ENCODE measurements around the gene HES6.

The HES6 gene

DNA sequence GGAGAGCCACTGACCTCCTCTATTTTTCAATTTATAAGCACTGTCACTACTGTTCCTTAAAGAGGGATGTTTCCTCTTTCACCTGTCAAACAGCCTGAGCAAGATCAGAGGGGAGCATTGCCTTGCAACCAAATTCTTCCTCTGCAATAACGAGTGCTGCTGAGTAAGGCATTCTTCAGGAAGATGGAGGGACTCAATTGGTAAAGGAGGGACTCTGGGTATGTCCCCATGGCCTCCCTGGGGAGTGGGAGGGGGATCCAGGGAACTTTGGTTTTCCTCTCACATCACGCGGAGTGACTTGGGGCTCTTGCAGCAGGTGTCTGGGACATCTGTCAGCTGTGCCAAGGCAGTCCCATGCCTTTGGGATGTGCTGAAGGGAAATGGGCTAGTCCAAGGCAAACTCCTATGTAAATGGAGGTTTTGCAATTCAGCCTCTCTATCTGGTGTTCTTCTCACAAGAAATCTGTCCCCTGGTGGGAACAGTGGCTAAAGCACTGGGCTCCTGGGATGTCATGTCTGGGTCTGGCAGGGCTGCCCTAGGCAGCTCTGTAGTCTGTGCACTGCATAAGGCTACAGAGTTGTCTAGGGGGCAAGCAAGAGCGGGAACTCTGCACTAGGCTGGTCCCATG, 14.4 kb upstream of the HES6 start:
- DNase-seq = no peak
- Histone ChIP-seq H3K4me3 (ENCODE audit: low read depth, low read length) (no peak overlapping the region), H3K27ac (peak overlapping the region; percentile 87), H3K9me3 (ENCODE audit: severe bottlenecking) (no peaks in the 10 kb centered on the region), H3K27me3 (ENCODE audit: insufficient read depth, low read depth, severe bottlenecking) (no peaks in the 10 kb centered on the region), H3K36me3 (peaks cover 46% of the 10 kb centered on the region)
- TF ChIP-seq, protein P1, sequence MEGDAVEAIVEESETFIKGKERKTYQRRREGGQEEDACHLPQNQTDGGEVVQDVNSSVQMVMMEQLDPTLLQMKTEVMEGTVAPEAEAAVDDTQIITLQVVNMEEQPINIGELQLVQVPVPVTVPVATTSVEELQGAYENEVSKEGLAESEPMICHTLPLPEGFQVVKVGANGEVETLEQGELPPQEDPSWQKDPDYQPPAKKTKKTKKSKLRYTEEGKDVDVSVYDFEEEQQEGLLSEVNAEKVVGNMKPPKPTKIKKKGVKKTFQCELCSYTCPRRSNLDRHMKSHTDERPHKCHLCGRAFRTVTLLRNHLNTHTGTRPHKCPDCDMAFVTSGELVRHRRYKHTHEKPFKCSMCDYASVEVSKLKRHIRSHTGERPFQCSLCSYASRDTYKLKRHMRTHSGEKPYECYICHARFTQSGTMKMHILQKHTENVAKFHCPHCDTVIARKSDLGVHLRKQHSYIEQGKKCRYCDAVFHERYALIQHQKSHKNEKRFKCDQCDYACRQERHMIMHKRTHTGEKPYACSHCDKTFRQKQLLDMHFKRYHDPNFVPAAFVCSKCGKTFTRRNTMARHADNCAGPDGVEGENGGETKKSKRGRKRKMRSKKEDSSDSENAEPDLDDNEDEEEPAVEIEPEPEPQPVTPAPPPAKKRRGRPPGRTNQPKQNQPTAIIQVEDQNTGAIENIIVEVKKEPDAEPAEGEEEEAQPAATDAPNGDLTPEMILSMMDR (IDR thresholded peaks at IDR 0.05; ENCODE audit: low read depth, low read length) = no peak

DNA sequence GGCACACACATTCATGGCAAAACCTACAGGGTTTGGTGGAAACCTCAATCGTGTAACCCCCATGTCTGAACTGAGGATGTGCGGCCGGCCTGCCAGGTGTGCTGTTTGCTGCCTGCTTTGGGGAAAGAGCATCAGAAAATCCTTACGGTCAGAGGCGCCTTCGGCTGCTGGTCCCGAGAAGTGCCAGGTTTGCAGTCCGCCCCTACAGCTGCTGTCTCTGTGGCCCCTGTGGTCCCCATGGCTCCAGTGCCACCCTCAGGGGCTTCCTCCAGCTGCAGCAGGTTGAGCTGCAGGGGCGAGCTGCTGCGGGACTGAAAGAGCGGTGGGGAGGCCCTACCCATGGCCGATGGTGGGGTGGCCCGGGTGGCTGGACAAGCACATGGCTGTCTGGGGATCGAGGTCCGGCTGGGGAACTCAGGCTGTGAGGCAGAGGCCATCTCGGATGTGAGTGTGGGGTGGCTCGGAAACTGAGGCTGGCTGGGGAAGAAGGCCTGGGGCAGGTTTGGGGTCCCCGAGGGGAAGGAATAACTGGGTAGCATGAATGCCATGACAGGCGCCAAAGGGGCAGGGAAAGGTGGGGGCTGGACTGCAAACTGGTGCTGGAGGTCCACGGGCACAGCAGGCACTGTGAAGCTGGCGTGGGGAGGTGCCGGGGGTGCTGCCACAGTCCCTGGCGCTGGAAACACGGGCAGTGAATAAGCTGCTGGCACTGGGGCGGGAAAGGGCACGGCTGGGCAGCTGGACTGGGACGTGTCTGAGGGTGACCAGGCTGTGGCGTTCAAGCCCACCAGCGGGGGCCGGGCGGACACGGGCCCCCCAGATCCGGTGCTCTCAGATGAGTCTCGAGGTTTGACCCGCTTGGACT, 13.2 kb upstream of the HES6 start:
- H3K4me3 ChIP-seq (ENCODE audit: low read depth, low read length) = no peak overlapping the region
- DNase-seq = no peak
- H3K27me3 ChIP-seq (ENCODE audit: insufficient read depth, low read depth, severe bottlenecking) = no peaks in the 10 kb centered on the region
- H3K36me3 ChIP-seq = peaks cover 42% of the 10 kb centered on the region
- H3K9me3 ChIP-seq (ENCODE audit: severe bottlenecking) = no peaks in the 10 kb centered on the region
- H3K27ac ChIP-seq = no peak overlapping the region
- TF ChIP-seq, protein P1 (IDR thresholded peaks at IDR 0.05; ENCODE audit: low read depth, low read length) = no peak

DNA sequence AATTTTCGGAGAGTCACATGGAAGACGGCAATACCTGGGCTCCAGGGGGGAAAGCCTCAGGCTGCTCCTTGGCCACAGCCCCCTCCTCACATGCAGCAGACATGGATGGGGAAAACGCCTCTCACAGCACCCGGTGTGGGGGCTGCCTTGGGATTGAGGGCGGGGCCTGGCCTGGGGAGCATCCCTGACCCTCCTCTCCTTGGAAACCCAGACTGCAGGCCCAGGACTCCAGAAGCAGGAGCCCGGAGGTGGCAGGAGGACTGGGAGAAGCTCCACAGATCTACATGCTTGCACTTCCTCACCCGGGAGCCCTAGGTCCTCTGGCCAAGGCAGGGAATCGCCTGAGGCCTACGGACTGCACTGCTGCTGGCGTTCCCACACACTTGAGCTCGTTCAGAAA, 12.1 kb upstream of the HES6 start:
- Histone ChIP-seq H3K9me3 (ENCODE audit: severe bottlenecking) (no peaks in the 10 kb centered on the region), H3K36me3 (peaks cover 42% of the 10 kb centered on the region), H3K27ac (no peak overlapping the region), H3K27me3 (ENCODE audit: insufficient read depth, low read depth, severe bottlenecking) (no peaks in the 10 kb centered on the region), H3K4me3 (ENCODE audit: low read depth, low read length) (no peak overlapping the region)
- TF ChIP-seq, protein P1 (IDR thresholded peaks at IDR 0.05; ENCODE audit: low read depth, low read length) = no peak
- DNase-seq = no peak

DNA sequence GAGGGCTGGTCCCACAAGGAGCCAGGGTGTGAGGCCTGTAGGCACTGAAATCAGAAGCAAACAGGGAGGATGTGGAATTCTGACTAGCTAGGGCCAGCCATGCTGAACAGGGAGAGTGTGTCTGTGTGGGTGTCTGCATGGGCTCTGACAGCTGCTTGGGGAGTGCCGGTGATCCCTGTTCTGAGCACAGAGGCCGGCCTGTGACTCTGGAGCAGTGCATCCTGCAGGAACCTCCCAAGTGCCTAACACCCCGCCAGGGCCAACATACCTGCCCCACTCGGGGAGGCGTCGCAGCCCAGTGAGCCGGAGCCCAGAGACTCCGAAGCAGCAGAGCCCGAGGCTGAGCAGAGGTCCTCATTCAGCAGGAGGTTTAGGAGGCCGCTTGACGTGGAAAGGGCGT, 11.5 kb upstream of the HES6 start:
- TF ChIP-seq, protein P1 (IDR thresholded peaks at IDR 0.05; ENCODE audit: low read depth, low read length) = no peak
- no peaks in the 10 kb centered on the region for H3K27me3 ChIP-seq (ENCODE audit: insufficient read depth, low read depth, severe bottlenecking)
- no peak overlapping the region for H3K4me3 ChIP-seq (ENCODE audit: low read depth, low read length)
- peaks cover 41% of the 10 kb centered on the region for H3K36me3 ChIP-seq
- no peaks in the 10 kb centered on the region for H3K9me3 ChIP-seq (ENCODE audit: severe bottlenecking)
- no peak for DNase-seq
- H3K27ac ChIP-seq = peak overlapping the region; percentile 24

DNA sequence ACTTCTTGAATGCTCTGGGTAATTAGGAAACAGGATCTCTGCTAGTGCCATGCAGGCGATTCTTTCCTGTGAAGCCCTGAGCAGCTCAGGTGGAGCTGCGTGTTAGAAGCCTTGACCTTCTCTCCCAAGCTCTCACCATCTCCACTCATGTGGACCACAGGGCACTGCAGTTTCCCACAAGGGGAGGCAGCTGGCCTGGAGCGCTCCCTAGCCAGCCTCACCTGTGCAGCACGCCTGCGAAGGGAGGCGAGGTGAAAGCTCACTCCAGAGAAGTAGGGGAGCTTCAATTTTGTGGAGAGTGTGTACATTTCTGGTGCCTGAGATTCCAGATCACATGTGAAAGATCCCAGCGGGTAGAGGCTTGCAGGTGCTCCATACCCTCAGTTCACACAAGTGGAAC, 11.1 kb upstream of the HES6 start:
- TF ChIP-seq, protein P1 (IDR thresholded peaks at IDR 0.05; ENCODE audit: low read depth, low read length) = no peak
- H3K4me3 ChIP-seq (ENCODE audit: low read depth, low read length) = no peak overlapping the region
- H3K9me3 ChIP-seq (ENCODE audit: severe bottlenecking) = no peaks in the 10 kb centered on the region
- H3K27ac ChIP-seq = peak overlapping the region; percentile 24
- peaks cover 36% of the 10 kb centered on the region for H3K36me3 ChIP-seq
- DNase-seq = no peak
- H3K27me3 ChIP-seq (ENCODE audit: insufficient read depth, low read depth, severe bottlenecking) = no peaks in the 10 kb centered on the region

Measured in WERI-Rb-1 (cell line).